HepG2 (cell line): ENCODE data around the gene MSANTD2. TPM values are rescaled to one million over a fixed set of nuclear protein-coding genes. Genes with fewer than 3 reads are reported as not detected.

Source experiments
- ATAC-seq: fragments of 200-7000 bp; cut with Tn5 transposase; 3 replicates; pipeline ENCODE4 v1.9.1; 2020; ENCODE audit warnings: mild to moderate bottlenecking, moderate library complexity
- BruUV-seq: library from RNA; stranded (reverse); fragments of 400-500 nt; replicated peaks from 2 replicates; lab custom pipeline; 2021; lab: Mats Ljungman, UMichigan
- CTCF ChIA-PET: fragments of 300-600 bp; formaldehyde crosslinking; extraction: SDS; loops from one replicate; lab custom pipeline; 2021; ENCODE audit warnings: low total read pairs, inconsistent platforms, low intra/inter-chr PET ratio; lab: Yijun Ruan, JAX
- POLR2A ChIA-PET: fragments of 350-600 bp; sonication (Branson Sonifier 250); formaldehyde crosslinking; loops from one replicate; lab custom pipeline; 2020; ENCODE audit warnings: antibody characterized with exemption, inconsistent platforms; lab: Yijun Ruan, JAX
- DNase-seq: peaks from one replicate; pipeline ENCODE4 v3.0.0-alpha.2; 2015; ENCODE audit warnings: low spot score
- FAIRE-seq: peaks from 3 replicates; lab custom pipeline; 2011; peaks lifted over from hg19 to GRCh38; lab: Jason Lieb, UNC
- H2AFZ ChIP-seq: one replicate; pipeline ENCODE4 v1.6.1; 2011; ENCODE audit warnings: low read length, inconsistent platforms
- H3K27ac ChIP-seq: fragments of 300-600 bp; 3 replicates; pipeline ENCODE4 v1.8.0; 2011; ENCODE audit warnings: mixed run types, mild to moderate bottlenecking, mixed read lengths, low read length, inconsistent platforms; ENCODE audit not compliant: insufficient read depth; ENCODE audit errors: extremely low read length
- H3K27me3 ChIP-seq, 2 experiments: fragments of 200-600 bp in 1 of 2; 2 replicates in 1 of 2; 3 replicates in 1 of 2; pipeline versions ENCODE4 v1.6.0 to v1.8.0; 2011; ENCODE audit warnings: low read length in 2 of 2, mild to moderate bottlenecking in 2 of 2, moderate library complexity in 2 of 2, inconsistent platforms in 1 of 2; ENCODE audit not compliant: insufficient read depth in 2 of 2, control insufficient read depth in 1 of 2
- H3K36me3 ChIP-seq, 2 experiments: fragments of 200-600 bp in 1 of 2; replicated peaks in 1 of 2; 2 replicates in 1 of 2; 3 replicates in 1 of 2; pipeline versions ENCODE4 v1.5.1 to v1.8.0; 2011; ENCODE audit warnings: low read length in 2 of 2, inconsistent platforms in 1 of 2; ENCODE audit not compliant: insufficient read depth in 2 of 2, control insufficient read depth in 1 of 2
- H3K4me1 ChIP-seq: 2 replicates; pipeline ENCODE4 v1.5.1; 2012; ENCODE audit warnings: low read length, inconsistent platforms; ENCODE audit not compliant: insufficient read depth
- H3K4me2 ChIP-seq: 2 replicates; pipeline ENCODE4 v1.6.0; 2011; ENCODE audit warnings: low read depth, low read length, inconsistent platforms
- H3K4me3 ChIP-seq, 3 experiments: fragments of 200-600 bp in 1 of 3; sonication (generic), shearing (Covaris generic) in 1 of 3; replicated peaks in 1 of 3; 2 replicates each; pipeline ENCODE4 v1.5.1; 2011 to 2016; ENCODE audit warnings: low read length in 3 of 3, inconsistent platforms in 2 of 3, low read depth in 2 of 3, mild to moderate bottlenecking in 2 of 3, control low read depth in 1 of 3, mixed read lengths in 1 of 3; ENCODE audit not compliant: insufficient read depth in 1 of 3
- H3K79me2 ChIP-seq: one replicate; pipeline ENCODE4 v1.6.1; 2011; ENCODE audit warnings: low read length, inconsistent platforms; ENCODE audit not compliant: insufficient read depth
- H3K9ac ChIP-seq: 2 replicates; pipeline ENCODE4 v1.6.0; 2011; ENCODE audit warnings: mild to moderate bottlenecking, low read depth, low read length, inconsistent platforms; ENCODE audit not compliant: insufficient read depth
- H3K9me3 ChIP-seq: 2 replicates; pipeline ENCODE4 v1.5.1; 2012; ENCODE audit warnings: mild to moderate bottlenecking, low read length
- H4K20me1 ChIP-seq: 2 replicates; pipeline ENCODE4 v1.6.0; 2011; ENCODE audit warnings: inconsistent platforms, mild to moderate bottlenecking, low read length, moderate library complexity; ENCODE audit not compliant: insufficient read depth
- GTF2F1 ChIP-seq: fragments of 150-350 bp; IDR thresholded peaks from 2 replicates; pipeline ENCODE4 v1.6.1; 2014; ENCODE audit warnings: low read length
- HOXA9 ChIP-seq: sonication (generic); formaldehyde crosslinking; IDR thresholded peaks from 2 replicates; pipeline ENCODE4 v1.8.1; 2022; ENCODE audit warnings: missing genetic modification reagents, mild to moderate bottlenecking, moderate library complexity, borderline replicate concordance
- KAT7 ChIP-seq: IDR thresholded peaks from 2 replicates; pipeline ENCODE4 v1.6.1; 2018; ENCODE audit warnings: borderline replicate concordance, missing compliant biosample characterization
- KLF9 ChIP-seq: IDR thresholded peaks from 2 replicates; pipeline ENCODE4 v1.6.1; 2016; ENCODE audit warnings: low read depth
- PRPF4 ChIP-seq: fragments of 200-400 bp; formaldehyde crosslinking; IDR thresholded peaks from 2 replicates; pipeline ENCODE4 v1.6.1; 2016; ENCODE audit warnings: low read length, low read depth; ENCODE audit not compliant: poor library complexity, severe bottlenecking
- SNAPC2 ChIP-seq: sonication (generic); formaldehyde crosslinking; IDR thresholded peaks from 2 replicates; pipeline ENCODE4 v1.8.1; 2022; ENCODE audit warnings: mild to moderate bottlenecking, missing genetic modification reagents
- TAF1 ChIP-seq: sonication (generic); formaldehyde crosslinking; IDR thresholded peaks from 2 replicates; pipeline ENCODE4 v1.4.0; 2020; ENCODE audit warnings: missing genetic modification reagents
- TOE1 ChIP-seq: sonication (generic); formaldehyde crosslinking; IDR thresholded peaks from 2 replicates; pipeline ENCODE4 v1.4.0; 2020; ENCODE audit warnings: mild to moderate bottlenecking, missing genetic modification reagents
- ZGPAT ChIP-seq: IDR thresholded peaks from 2 replicates; pipeline ENCODE4 v1.6.1; 2016; ENCODE audit warnings: mild to moderate bottlenecking
- ZNF317 ChIP-seq: sonication (generic); formaldehyde crosslinking; IDR thresholded peaks from 2 replicates; pipeline ENCODE4 v1.5.0; 2020; ENCODE audit warnings: mild to moderate bottlenecking, missing genetic modification reagents
- ZNF431 ChIP-seq: sonication (generic); formaldehyde crosslinking; IDR thresholded peaks from 2 replicates; pipeline ENCODE4 v1.9.0; 2022; ENCODE audit warnings: missing genetic modification reagents, low read depth, mild to moderate bottlenecking, borderline replicate concordance
- ZNF878 ChIP-seq: sonication (generic); formaldehyde crosslinking; IDR thresholded peaks from 2 replicates; pipeline ENCODE4 v1.8.1; 2023; ENCODE audit warnings: mild to moderate bottlenecking, missing genetic modification reagents, moderate library complexity
- WGBS: methylation state at CpG from one replicate; pipeline ENCODE4 v1.1.6; 2017; ENCODE audit warnings: low lambda C conversion rate; 5-methylcytosine and 5-hydroxymethylcytosine counted together
- in situ Hi-C: cut with HindIII; loops from 2 replicates; pipeline ENCODE4 v1.10.0; 2017; ENCODE audit warnings: low pct_unique_long_range_greater_than_20kb; ENCODE audit not compliant: extremely low pct_ligation_motif_present
- intact Hi-C: fragments of 100-400 bp; cut with micrococcal nuclease; formaldehyde crosslinking; loops from one replicate; pipeline ENCODE4 v1.10.0; 2022; ENCODE audit not compliant: unreplicated experiment
- polyA plus RNA-seq, 8 experiments: library from polyadenylated mRNA; depleted of rRNA in 3 of 8; stranded (reverse) in 7 of 8; unstranded in 1 of 8; fragments of >200 nt; fragmentation: Illumina TruSeq in 4 of 8; extraction: Trizol in 4 of 8; gene quantifications; 2 replicates each; pipeline versions ENCODE4 v1.2.1 to v1.2.3, GENCODE V29; 2011 to 2016; ENCODE audit warnings: low read depth in 4 of 8, missing spikeins in 1 of 8, mixed read lengths in 1 of 8; ENCODE audit not compliant: insufficient read depth in 1 of 8
- total RNA-seq, 5 experiments: library from RNA; depleted of rRNA; stranded (reverse); fragments of >200 nt; fragmentation: Illumina TruSeq; extraction: Trizol; gene quantifications; 2 replicates each; pipeline ENCODE4 v1.2.3, GENCODE V29; 2016; ENCODE audit warnings: low read depth in 1 of 5
- TF ChIP-seq, protein P1 (sequence below): sonication (generic); formaldehyde crosslinking; IDR thresholded peaks from 2 replicates; pipeline ENCODE4 v1.8.0; 2022; ENCODE audit warnings: missing genetic modification reagents, low read depth, mild to moderate bottlenecking, borderline replicate concordance
- TF ChIP-seq, protein P2 (sequence below): sonication (generic); formaldehyde crosslinking; IDR thresholded peaks from 2 replicates; pipeline ENCODE4 v1.5.0; 2020; ENCODE audit warnings: missing genetic modification reagents

MSANTD2 gene
- total and polyA plus RNA-seq, 2 of the 13 experiments (the other 11 are each of a cell fraction or from before 2014, with no cell fraction given), result 8.7 to 10.1 TPM

DNA sequence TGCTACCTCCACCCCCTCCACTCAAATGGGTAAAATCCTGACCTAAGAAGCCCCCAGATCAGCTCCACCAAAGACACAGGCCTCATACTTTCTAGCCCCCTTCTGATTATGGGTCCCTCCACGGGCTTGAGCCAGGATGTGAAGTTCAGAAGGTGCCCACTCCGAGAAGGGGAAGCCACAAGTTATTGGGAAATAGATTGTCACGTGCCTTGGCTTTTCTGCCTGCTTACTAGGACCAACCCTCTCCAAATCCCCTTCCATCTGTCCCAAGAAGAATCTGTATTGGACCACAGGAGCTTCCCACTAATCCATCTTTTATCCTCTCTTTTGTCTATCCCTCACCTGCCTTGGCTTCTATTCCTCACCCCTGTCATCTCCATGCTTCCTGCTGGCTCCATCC, 63.5 kb downstream of the MSANTD2 start:
- H4K20me1 ChIP-seq, result no peaks in the 10 kb centered on the region
- H3K4me2 ChIP-seq, result no peak overlapping the region
- H3K9me3 ChIP-seq, result no peaks in the 10 kb centered on the region
- no peak overlapping the region for H3K27ac ChIP-seq
- no peaks in the 10 kb centered on the region for H3K36me3 ChIP-seq
- 0% methylated on average over 2 of the region's 3 CpGs for WGBS
- intact Hi-C loops (no loop called here), in situ Hi-C loops (no loop called here)
- no peak for DNase-seq
- no peak overlapping the region for H3K4me3 ChIP-seq
- H3K27me3 ChIP-seq, result peaks cover 2 to 59% of the 10 kb centered on the region in 2 experiments; a peak in 4 of 5 replicates
- no peak for FAIRE-seq
- BruUV-seq, result no TSS peak
- peaks cover 18% of the 10 kb centered on the region for H3K4me1 ChIP-seq
- no peak for ATAC-seq
- H3K79me2 ChIP-seq, result no peaks in the 10 kb centered on the region
- ChIA-PET POLR2A (no interaction called here), CTCF (no interaction called here)
- no peak overlapping the region for H3K9ac ChIP-seq
- TF ChIP-seq, protein P1, sequence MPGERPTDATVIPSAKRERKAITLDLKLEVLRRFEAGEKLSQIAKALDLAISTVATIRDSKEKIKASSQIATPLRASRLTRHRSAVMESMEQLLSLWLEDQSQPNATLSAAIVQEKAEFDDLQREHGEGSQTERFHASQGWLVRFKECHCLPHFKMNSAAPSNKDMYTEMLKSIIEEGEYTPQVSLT (CRISPR knock-in tag), result no peak
- TF ChIP-seq ZNF431 (CRISPR knock-in tag), result no peak
- TF ChIP-seq ZNF878 (CRISPR knock-in tag), result no peak
- no peak for TF ChIP-seq KAT7
- no peak for TF ChIP-seq HOXA9 (CRISPR knock-in tag)
- TF ChIP-seq ZGPAT (CRISPR knock-in tag), result no peak
- TF ChIP-seq TOE1, result no peak
- no peak for TF ChIP-seq GTF2F1
- TF ChIP-seq KLF9, result no peak
- TF ChIP-seq ZNF317 (CRISPR knock-in tag), result no peak
- TF ChIP-seq PRPF4, result no peak
- no peak for TF ChIP-seq SNAPC2 (CRISPR knock-in tag)
- TF ChIP-seq TAF1 (CRISPR knock-in tag), result no peak
- TF ChIP-seq, protein P2, sequence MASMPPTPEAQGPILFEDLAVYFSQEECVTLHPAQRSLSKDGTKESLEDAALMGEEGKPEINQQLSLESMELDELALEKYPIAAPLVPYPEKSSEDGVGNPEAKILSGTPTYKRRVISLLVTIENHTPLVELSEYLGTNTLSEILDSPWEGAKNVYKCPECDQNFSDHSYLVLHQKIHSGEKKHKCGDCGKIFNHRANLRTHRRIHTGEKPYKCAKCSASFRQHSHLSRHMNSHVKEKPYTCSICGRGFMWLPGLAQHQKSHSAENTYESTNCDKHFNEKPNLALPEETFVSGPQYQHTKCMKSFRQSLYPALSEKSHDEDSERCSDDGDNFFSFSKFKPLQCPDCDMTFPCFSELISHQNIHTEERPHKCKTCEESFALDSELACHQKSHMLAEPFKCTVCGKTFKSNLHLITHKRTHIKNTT (CRISPR knock-in tag), result no peak
- H2AFZ ChIP-seq, result no peak overlapping the region
